Stimulated activated CD4-positive, alpha-beta T cell treated with anti-CD3 and anti-CD28 coated beads, Interleukin-1b, Interleukin-23, amount 100 ng/mL, for 24 hours (primary cell): Measurements from ENCODE around the gene RNPEP.
"Not testable (repeated sequence)": the region's sequence is repeated elsewhere in the genome, so short reads cannot be mapped to it uniquely, and the experiment has no call there.

Experiments used
- DNase-seq, 4 experiments: peaks; one replicate each; pipeline ENCODE4 v3.0.0-alpha.2; 2020; ENCODE audit warnings: low read depth in 4 of 4, low spot score in 1 of 4

RNPEP gene

DNA sequence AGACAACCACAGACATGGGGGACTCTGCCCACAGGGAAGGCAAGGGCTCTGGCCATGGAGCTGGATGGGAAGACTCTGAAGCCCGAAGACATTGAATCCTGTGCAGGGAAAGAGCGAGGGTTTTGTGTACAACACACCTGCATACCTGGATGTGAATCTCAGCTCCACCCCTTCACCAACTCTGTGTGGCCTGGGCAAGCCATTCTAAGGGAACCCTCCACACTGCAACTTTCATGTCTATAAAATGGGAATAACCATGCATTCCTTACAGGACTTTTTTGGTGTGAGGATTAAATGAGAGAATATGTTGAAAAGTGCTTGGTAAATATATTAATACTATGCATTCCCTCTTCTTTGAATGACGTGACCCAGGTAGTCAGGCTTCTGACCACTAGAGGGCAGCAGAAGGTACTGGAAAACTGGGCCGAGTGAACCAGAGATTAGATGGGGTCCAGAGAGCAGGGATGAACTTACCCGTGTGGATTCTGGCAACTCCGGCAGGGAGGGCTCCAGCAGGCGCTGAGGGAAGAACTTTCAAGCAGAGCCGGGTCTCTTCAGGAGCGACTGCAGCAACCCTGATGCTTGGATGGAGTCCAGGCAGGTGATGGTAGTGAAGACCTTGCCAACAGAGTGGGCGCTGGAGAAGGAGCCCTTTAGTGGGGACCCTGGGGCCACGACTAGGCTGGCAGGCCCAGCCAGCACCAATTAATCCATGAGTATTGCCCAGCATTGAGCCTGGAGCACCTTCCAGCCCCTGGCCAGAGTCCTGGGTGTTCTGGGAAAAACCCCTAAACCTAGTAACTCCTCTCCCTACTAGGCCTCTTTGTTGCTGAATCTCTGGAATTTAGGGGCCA, 27.1 kb downstream of the RNPEP start:
- peak; percentile 35 to 55 (median 45) for DNase-seq

- DNase-seq, result no peak
Observed at GRCh38 chr1:202010180-202011015, 27.9 kb downstream of the RNPEP start, which contains the start of gene ELF3. Gene ELF3 (plus strand): TSS chr1:202010587. CDS start chr1:202011137, 550 bp downstream.

DNA sequence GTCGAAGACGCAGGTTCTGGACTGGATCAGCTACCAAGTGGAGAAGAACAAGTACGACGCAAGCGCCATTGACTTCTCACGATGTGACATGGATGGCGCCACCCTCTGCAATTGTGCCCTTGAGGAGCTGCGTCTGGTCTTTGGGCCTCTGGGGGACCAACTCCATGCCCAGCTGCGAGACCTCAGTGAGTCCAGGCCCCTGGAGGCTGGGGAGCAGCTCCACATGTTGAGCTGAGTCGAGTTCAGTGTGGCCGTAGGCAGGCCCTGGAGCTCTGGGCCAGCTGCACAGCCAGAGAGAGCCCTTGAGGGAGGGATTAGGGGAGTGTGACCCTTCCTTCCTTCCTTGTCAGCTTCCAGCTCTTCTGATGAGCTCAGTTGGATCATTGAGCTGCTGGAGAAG, 29.5 kb downstream of the RNPEP start:
- no peak for DNase-seq

DNA sequence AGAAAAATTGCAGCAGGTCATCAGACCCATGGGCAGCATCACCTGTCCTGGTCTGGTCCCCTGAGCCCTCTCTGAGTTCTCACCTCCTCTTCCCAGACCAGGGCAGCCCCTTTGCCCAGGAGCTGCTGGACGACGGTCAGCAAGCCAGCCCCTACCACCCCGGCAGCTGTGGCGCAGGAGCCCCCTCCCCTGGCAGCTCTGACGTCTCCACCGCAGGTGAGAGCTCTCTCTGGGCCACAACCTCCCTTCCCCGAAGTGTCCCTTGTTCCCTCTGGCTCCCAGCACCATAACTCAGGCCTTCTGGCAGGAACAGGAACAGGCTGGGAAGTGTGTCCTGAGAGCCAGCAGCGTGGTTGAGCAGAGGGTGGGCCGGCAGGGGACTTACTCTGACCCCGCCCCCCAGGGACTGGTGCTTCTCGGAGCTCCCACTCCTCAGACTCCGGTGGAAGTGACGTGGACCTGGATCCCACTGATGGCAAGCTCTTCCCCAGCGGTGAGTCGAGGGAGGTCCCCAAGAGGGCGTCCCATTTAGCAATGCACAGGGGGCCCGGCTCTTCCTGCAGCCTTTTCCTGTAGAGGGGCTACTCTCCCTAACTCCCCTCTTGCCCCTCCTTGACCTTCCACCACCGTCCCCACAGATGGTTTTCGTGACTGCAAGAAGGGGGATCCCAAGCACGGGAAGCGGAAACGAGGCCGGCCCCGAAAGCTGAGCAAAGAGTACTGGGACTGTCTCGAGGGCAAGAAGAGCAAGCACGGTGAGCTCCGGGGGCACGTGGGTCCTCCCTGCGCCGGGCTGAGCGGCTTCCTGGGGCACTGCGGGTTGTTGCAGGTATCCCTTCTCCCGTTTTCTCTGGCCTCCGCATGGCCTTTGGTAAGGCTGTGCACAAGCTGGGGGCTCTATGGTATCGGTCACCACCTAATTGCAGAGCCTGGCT, 30.4 kb downstream of the RNPEP start:
- no peak for DNase-seq

DNA sequence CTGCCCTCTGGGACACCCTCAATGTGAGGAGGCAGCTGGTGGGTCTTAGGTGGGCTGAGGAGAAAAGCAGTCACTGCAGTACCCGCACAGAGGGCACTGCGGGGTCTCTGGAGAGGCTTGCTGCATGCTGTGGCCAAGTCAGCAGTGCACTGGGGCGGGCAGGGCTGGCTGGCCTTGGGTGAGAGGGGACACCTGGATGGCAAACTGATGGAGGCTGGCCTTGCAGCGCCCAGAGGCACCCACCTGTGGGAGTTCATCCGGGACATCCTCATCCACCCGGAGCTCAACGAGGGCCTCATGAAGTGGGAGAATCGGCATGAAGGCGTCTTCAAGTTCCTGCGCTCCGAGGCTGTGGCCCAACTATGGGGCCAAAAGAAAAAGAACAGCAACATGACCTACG, 31.2 kb downstream of the RNPEP start:
- no peak for DNase-seq

GRCh38 chr1:202014060-202014459, 31.6 kb downstream of the RNPEP start:
- no peak for DNase-seq

DNA sequence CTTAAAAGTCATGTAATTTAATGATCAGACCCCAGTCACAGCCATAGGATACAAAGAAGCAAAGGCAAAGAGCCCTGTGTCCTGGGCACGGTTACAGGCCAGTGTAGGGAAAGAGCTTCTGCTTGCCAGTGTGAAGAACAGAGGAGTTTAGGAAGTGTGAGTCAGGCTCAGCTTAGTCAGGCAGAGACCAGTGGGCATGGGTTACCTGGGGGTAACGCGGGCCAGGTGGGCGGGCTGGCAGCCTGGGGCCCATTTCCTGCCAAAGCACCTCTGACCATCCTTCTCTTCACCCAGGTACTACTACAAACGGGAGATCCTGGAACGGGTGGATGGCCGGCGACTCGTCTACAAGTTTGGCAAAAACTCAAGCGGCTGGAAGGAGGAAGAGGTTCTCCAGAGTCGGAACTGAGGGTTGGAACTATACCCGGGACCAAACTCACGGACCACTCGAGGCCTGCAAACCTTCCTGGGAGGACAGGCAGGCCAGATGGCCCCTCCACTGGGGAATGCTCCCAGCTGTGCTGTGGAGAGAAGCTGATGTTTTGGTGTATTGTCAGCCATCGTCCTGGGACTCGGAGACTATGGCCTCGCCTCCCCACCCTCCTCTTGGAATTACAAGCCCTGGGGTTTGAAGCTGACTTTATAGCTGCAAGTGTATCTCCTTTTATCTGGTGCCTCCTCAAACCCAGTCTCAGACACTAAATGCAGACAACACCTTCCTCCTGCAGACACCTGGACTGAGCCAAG, 32.6 kb downstream of the RNPEP start:
- DNase-seq, result no peak

GRCh38 chr1:202015662-202015937, 33.2 kb downstream of the RNPEP start:
- DNase-seq, result no peak

- no peak for DNase-seq
Observed at GRCh38 chr1:202016022-202016810, 33.8 kb downstream of the RNPEP start.

- DNase-seq, result no peak
Observed at GRCh38 chr1:202016811-202017748, 34.6 kb downstream of the RNPEP start.

DNA sequence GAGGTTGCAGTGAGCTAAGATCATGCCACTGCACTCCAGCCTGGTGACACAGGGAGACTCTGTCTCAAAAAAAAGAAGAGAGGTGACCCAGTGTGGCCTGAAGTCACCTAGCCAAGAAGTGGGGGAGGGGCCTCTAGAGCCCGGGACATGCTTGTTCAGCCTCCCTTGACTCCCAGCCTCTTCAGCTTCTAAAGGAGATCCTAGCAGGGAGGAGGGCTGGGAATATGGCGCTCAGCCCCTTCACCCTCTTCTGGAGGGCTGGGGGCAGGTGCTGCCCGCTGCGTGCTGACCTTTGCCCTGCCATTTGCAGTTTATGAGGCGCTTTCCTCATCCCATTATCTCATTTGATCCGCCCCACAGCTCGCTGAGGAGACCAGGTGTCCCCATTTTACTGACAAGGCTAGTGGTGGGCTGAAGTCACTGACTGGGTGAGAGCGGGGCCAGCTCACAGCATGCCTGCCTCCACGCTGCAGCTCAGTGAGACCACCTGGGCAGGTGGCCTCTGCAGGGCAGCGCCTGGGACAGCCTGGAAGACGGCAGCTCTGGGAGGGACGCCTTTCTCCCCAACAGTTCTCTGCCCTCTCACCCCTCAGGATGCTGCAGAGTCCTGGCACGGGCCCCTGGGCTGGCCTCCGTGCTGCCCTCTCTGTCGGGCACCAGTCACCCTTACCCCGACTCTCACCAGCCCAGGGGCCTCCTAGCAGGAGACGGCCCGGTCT, 35.5 kb downstream of the RNPEP start:
- DNase-seq, result no peak

DNA sequence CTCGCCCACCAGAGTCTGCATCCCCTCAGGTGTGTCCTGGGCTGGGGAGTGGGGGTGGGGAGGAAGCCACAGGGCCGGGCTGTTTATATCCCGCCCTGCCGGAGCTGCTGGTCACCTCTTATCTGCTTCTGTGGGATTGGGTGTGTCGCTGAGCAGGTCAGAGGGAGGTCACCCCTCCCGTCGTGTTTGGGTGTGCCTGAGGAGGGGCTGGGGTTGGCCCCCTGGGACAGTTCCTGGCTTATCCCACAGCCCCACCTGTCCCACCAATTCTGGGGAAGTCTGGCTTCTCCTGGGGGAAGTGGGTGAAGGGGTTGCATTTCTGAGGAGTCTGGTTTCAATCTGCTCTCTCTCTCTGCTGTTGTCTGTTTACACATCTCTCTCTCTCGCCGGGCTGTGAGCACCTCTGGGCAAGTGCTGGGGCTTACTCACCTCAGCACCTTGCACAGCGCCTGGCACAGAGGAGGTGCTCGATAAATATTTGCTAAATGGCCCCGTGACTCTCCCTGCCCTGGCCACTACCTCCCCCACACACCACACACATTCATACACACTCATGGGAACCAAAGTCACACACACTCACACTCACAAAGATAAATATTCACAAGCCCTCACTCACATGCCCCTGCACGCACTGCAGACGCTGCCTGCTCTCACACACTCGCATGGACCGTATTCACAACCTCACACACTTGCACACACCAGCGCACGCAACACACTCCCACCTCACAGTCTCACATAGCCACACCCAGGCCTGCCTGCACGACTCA, 36.2 kb downstream of the RNPEP start:
- no peak for DNase-seq

DNA sequence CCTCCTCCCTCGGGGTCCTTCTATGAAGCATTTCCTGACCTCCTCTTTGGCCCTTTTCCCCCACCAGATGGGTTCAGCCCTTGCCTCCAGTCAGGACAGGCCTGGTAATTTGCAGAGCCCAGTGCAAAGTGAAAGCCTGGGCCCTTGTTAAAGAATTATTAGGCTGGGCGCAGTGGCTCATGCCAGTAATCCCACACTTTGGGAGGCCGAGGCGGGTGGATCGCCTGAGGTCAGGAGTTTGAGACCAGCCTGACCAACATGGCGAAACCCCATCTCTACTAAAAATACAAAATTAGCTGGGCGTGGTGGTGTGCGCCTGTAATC, 36.7 kb downstream of the RNPEP start:
- not testable (repeated sequence) for DNase-seq

DNA sequence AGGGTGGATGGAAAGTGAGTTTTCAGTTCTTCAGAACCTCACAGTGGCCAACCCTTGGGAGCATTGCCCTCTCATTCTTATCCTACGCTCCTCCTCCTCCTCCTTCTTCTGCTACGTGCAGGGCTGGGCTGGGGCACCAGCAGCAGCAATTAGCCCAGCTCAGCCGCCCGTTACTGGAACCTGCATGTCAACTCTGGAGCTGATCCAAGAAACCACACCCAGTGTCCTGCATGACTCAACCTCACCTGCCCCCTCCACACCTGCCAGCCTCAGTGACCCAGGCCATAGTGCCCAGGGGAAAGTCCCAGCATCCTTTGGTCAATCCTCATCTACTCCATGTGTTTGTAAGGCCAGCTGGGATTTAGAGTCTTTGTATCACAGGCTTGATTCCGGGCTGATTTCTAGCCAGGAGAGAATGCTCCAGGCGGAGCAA, 40.6 kb downstream of the RNPEP start:
- DNase-seq, result no peak

GRCh38 chr1:202029171-202029665, 46.8 kb downstream of the RNPEP start:
- no peak for DNase-seq

GRCh38 chr1:202029727-202030126, 47.3 kb downstream of the RNPEP start:
- no peak for DNase-seq

DNA sequence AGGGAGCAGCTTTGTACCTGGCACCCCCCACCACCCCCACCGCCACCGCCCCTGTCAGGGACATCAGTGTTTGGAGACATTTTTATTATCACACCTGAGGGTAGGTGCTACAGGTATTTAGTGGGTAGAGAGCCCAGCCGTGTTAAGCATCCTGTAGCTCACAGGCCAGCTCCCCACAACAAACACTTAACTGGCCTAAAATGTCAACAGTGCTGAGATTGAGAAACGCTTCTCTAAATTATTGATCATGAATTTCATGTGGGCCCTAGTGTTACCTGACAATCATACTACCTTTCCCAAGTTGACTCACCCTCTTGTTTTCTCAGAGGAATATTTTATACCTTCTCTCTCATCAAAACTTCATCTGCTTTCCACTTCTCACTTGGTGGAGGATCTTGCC, 49.3 kb downstream of the RNPEP start:
- no peak for DNase-seq
